Hepatocyte (in vitro differentiated cells): Measurements from ENCODE around the gene SYNE2.

Source experiments
- EZH2 ChIP-seq: fragments of 200-600 bp; sonication (generic); IDR thresholded peaks from 2 replicates; pipeline ENCODE4 v1.6.1; 2016; ENCODE audit warnings: antibody characterized with exemption, mild to moderate bottlenecking, borderline replicate concordance
- EZH2phosphoT487 ChIP-seq: fragments of 200-600 bp; sonication (generic); IDR thresholded peaks from one replicate; pipeline ENCODE4 v1.6.1; 2018; ENCODE audit warnings: antibody characterized with exemption, mild to moderate bottlenecking, low read depth, moderate library complexity; ENCODE audit not compliant: unreplicated experiment, severe bottlenecking

DNA sequence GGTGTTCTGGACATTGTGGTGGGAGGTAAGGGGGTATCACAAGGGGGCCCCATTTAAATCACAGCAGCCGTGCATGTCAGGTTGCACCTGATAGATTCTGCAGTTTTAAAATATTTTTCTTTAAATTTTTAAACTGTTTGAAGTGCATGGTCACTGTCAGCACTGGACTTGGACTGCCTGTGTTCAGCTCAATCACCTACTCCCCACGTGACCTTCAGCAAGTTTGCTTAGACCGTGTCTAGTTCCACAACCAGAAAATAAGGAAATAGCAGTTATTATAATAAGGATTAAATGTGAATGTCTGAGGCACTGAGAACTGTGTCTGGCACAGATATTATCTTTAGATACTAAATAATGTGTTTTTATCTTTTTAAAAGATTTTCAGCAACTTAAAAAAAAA, 376.7 kb downstream of the SYNE2 start:
- TF ChIP-seq EZH2 (no peak), EZH2phosphoT487 (no peak)
